Esophagus muscularis mucosa (tissue), 3 donors: ENCODE results near the gene BEST3.

Experiments
- POLR2AphosphoS5 ChIP-seq, 2 donors: sonication (generic); formaldehyde crosslinking; IDR thresholded peaks; one replicate each; pipeline ENCODE4 v1.6.1; 2017; ENCODE audit warnings: antibody characterized with exemption in 2 of 2
- TF ChIP-seq, protein P1 (sequence below), 3 experiments: fragments of 200-600 bp in 2 of 3; fragments of 450-650 bp in 1 of 3; sonication (generic) in 2 of 3; IDR thresholded peaks; one replicate each; pipeline ENCODE4 v1.5.1; 2017 to 2019; ENCODE audit warnings: antibody characterized with exemption in 3 of 3, mild to moderate bottlenecking in 2 of 3, moderate library complexity in 1 of 3

DNA sequence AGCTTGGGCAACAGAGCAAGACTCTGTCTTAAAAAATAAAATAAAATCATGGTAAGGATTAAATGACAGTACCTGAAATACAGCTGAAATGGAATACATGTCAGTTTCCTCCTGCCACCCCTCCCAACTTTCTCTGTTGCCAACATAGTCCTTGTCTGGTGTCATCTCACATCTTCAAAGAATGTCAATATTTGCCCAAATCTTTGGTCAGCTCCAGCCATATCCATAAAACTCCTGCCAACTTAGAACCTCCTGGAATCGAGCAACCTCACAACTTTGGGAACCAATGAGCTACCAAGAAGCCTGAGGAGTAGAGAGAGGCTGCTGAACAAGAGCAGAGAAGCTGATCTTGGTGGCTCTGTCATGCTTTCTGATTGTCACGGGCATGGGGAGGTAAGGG lies 77.6 kb downstream of the BEST3 start:
- TF ChIP-seq, protein P1, sequence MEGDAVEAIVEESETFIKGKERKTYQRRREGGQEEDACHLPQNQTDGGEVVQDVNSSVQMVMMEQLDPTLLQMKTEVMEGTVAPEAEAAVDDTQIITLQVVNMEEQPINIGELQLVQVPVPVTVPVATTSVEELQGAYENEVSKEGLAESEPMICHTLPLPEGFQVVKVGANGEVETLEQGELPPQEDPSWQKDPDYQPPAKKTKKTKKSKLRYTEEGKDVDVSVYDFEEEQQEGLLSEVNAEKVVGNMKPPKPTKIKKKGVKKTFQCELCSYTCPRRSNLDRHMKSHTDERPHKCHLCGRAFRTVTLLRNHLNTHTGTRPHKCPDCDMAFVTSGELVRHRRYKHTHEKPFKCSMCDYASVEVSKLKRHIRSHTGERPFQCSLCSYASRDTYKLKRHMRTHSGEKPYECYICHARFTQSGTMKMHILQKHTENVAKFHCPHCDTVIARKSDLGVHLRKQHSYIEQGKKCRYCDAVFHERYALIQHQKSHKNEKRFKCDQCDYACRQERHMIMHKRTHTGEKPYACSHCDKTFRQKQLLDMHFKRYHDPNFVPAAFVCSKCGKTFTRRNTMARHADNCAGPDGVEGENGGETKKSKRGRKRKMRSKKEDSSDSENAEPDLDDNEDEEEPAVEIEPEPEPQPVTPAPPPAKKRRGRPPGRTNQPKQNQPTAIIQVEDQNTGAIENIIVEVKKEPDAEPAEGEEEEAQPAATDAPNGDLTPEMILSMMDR (IDR thresholded peaks at IDR 0.05): no peak
- TF ChIP-seq POLR2AphosphoS5 (IDR thresholded peaks at IDR 0.05): no peak
